ENCODE results near the gene G6PD. TPM values are rescaled to one million over a fixed set of nuclear protein-coding genes. Genes with fewer than 3 reads are reported as not detected.
"Not testable (repeated sequence)": the region's sequence is repeated elsewhere in the genome, so short reads cannot be mapped to it uniquely, and the experiment has no call there.

The G6PD gene
- total RNA-seq, 1 experiment from 2014 or later: 68.7 TPM

DNA sequence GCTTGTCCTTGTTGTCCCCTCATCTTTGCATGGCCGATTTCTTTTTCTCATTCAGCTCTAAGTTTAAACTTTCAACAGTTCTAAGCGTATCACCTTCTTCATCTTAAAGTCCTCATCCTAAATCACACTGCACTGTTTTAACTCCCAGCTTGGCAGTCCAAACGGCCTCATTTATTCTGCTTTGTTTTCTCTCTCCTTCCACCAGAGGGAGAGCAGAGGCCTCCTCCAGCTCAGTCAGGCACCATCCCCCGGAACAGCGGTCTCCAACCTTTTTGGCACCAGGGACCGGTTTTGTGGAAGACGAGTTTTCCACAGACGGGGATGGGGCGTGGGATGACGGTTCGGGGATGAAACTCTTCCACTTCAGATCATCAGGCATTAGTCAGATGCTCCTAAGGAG lies 23.7 kb upstream of the G6PD start:
- not testable (repeated sequence) for H2AFZ ChIP-seq (ENCODE audit: low read length); H3K79me1 ChIP-seq (ENCODE audit: insufficient read depth, low read depth, low read length, poor library complexity, severe bottlenecking); H3K4me1 Mint-ChIP-seq; H3K79me2 ChIP-seq (ENCODE audit: insufficient read depth, low read length); H3K18ac ChIP-seq (ENCODE audit: insufficient read length, low read depth, low read length); H3K27me3 Mint-ChIP-seq (ENCODE audit: low read depth); H2BK20ac ChIP-seq (ENCODE audit: low read depth, low read length, poor library complexity, severe bottlenecking); H2AK5ac ChIP-seq (ENCODE audit: insufficient read length, low read length); H3K23ac ChIP-seq (ENCODE audit: insufficient read length, low read depth, low read length); H3K9me3 ChIP-seq (ENCODE audit: control insufficient read depth, low read depth, low read length); H3K56ac ChIP-seq (ENCODE audit: insufficient read length, low read depth, low read length); H3K9me3 Mint-ChIP-seq; H3K27ac Mint-ChIP-seq; H4K8ac ChIP-seq (replicated peaks; ENCODE audit: insufficient read length, low read depth, low read length); H3K4me3 Mint-ChIP-seq; H3K4me1 ChIP-seq (ENCODE audit: insufficient read depth, low read length); H2BK120ac ChIP-seq (ENCODE audit: low read depth, low read length, poor library complexity, severe bottlenecking); H2BK5ac ChIP-seq (ENCODE audit: insufficient read length, low read length); H3K36me3 Mint-ChIP-seq (ENCODE audit: insufficient read depth in 1 of 3, low read depth in 3 of 3); H3K9ac ChIP-seq (ENCODE audit: extremely low read depth, insufficient read length, low read length); H4K5ac ChIP-seq (ENCODE audit: insufficient read length, low read depth, low read length); H3K4ac ChIP-seq (ENCODE audit: low read depth, low read length); H2BK12ac ChIP-seq (ENCODE audit: insufficient read length, low read depth, low read length); H2BK15ac ChIP-seq (ENCODE audit: low read depth, low read length); H3T11ph ChIP-seq (ENCODE audit: low read length); H3K4me2 ChIP-seq (ENCODE audit: insufficient read depth, insufficient read length, low read length); H4K20me1 ChIP-seq (ENCODE audit: control insufficient read depth, insufficient read depth, insufficient read length); H4K91ac ChIP-seq (ENCODE audit: insufficient read length, low read depth, low read length); H3K27ac ChIP-seq (ENCODE audit: insufficient read length, low read depth, low read length); H3K14ac ChIP-seq (ENCODE audit: insufficient read depth, low read length); DNase-seq; H3K23me2 ChIP-seq (ENCODE audit: insufficient read length, low read depth, low read length, poor library complexity, severe bottlenecking); H3K27me3 ChIP-seq (ENCODE audit: insufficient read depth, low read length)
- WGBS (ENCODE audit: extremely low coverage, insufficient read length, low lambda C conversion rate): no CpG with 5 or more reads among the region's 11 CpGs

DNA sequence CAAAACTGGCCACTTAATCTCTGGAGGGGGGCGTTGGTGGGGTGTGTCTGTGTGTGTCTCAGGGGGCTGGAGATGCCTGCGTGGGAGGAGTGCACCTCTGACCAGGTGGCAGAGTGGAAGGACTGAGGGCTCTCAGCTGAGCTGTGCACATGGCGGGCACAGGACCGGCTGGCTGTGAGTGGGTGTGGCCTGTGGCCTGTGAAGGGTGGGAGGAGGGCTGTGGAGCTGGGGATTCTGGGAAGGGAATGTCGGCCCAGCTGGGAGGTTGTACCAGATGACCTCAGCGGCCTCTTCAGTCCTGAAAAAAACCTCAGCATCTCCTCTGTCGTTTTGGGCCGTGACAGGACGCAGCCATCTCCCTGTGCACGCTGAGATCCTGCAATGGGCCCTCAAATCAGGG lies 15.6 kb upstream of the G6PD start:
- H2BK5ac ChIP-seq (ENCODE audit: insufficient read length, low read length); H3K36me3 Mint-ChIP-seq (ENCODE audit: insufficient read depth in 1 of 3, low read depth in 3 of 3); H4K5ac ChIP-seq (ENCODE audit: insufficient read length, low read depth, low read length); H2BK15ac ChIP-seq (ENCODE audit: low read depth, low read length); DNase-seq; H3T11ph ChIP-seq (ENCODE audit: low read length); H3K27me3 ChIP-seq (ENCODE audit: insufficient read depth, low read length); H3K18ac ChIP-seq (ENCODE audit: insufficient read length, low read depth, low read length); H3K23ac ChIP-seq (ENCODE audit: insufficient read length, low read depth, low read length); H4K91ac ChIP-seq (ENCODE audit: insufficient read length, low read depth, low read length); H2BK12ac ChIP-seq (ENCODE audit: insufficient read length, low read depth, low read length); H3K79me1 ChIP-seq (ENCODE audit: insufficient read depth, low read depth, low read length, poor library complexity, severe bottlenecking); H3K9ac ChIP-seq (ENCODE audit: extremely low read depth, insufficient read length, low read length); H4K8ac ChIP-seq (replicated peaks; ENCODE audit: insufficient read length, low read depth, low read length); H3K4me1 Mint-ChIP-seq; H3K4me2 ChIP-seq (ENCODE audit: insufficient read depth, insufficient read length, low read length); H4K20me1 ChIP-seq (ENCODE audit: control insufficient read depth, insufficient read depth, insufficient read length); H2BK20ac ChIP-seq (ENCODE audit: low read depth, low read length, poor library complexity, severe bottlenecking); H3K14ac ChIP-seq (ENCODE audit: insufficient read depth, low read length); H2AFZ ChIP-seq (ENCODE audit: low read length); H3K9me3 ChIP-seq (ENCODE audit: control insufficient read depth, low read depth, low read length); H3K27ac Mint-ChIP-seq; H3K23me2 ChIP-seq (ENCODE audit: insufficient read length, low read depth, low read length, poor library complexity, severe bottlenecking); H2BK120ac ChIP-seq (ENCODE audit: low read depth, low read length, poor library complexity, severe bottlenecking); H2AK5ac ChIP-seq (ENCODE audit: insufficient read length, low read length); H3K79me2 ChIP-seq (ENCODE audit: insufficient read depth, low read length); H3K27ac ChIP-seq (ENCODE audit: insufficient read length, low read depth, low read length); H3K27me3 Mint-ChIP-seq (ENCODE audit: low read depth); H3K9me3 Mint-ChIP-seq; H3K56ac ChIP-seq (ENCODE audit: insufficient read length, low read depth, low read length); H3K4ac ChIP-seq (ENCODE audit: low read depth, low read length); H3K4me1 ChIP-seq (ENCODE audit: insufficient read depth, low read length); H3K4me3 Mint-ChIP-seq: not testable (repeated sequence)
- no CpG with 5 or more reads among the region's 10 CpGs for WGBS (ENCODE audit: extremely low coverage, insufficient read length, low lambda C conversion rate)

Measured in H9 (cell line).